ENCODE measurements around the gene MRFAP1L1. TPM values are rescaled to one million over a fixed set of nuclear protein-coding genes. Genes with fewer than 3 reads are reported as not detected.

MRFAP1L1 gene
- total and polyA plus RNA-seq, 8 donors: 12.4 to 39.8 (median 21.5) TPM

DNA sequence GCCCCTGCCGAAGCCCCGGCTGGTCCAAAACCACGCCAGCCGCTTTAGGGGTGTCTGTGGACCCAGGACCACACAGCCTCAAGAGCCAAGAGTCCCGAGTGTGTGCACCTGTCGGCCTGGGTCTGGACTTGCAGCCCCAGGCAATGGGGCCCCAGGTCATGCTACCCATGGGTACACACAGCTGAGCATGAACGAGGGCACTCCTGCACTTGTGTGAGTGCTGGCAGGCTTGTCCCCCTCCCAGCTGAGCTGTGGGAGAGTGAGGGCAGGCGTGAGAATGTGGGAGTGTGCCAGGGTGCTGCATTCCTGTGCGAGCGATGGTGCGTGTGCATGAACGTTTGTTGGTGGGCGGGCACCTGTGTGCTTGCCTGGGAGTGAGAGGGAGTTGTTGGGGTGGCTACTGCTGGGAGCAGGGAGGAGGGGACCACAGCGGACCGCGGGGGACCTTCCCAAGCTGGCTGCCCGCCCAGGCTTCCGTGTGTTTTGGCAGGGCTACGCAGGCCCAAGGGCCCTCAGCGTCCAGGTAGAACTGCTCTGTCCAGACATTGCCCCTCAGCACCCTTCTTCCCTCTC is 37.1 kb upstream of the MRFAP1L1 start:
- intact Hi-C loops (cut with DNase I): no loop called here
- TF ChIP-seq, protein P1, sequence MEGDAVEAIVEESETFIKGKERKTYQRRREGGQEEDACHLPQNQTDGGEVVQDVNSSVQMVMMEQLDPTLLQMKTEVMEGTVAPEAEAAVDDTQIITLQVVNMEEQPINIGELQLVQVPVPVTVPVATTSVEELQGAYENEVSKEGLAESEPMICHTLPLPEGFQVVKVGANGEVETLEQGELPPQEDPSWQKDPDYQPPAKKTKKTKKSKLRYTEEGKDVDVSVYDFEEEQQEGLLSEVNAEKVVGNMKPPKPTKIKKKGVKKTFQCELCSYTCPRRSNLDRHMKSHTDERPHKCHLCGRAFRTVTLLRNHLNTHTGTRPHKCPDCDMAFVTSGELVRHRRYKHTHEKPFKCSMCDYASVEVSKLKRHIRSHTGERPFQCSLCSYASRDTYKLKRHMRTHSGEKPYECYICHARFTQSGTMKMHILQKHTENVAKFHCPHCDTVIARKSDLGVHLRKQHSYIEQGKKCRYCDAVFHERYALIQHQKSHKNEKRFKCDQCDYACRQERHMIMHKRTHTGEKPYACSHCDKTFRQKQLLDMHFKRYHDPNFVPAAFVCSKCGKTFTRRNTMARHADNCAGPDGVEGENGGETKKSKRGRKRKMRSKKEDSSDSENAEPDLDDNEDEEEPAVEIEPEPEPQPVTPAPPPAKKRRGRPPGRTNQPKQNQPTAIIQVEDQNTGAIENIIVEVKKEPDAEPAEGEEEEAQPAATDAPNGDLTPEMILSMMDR (IDR thresholded peaks at IDR 0.05): no peak
- FAIRE-seq (no peak), DNase-seq (peak; percentile 76 to 92 (median 87)), ATAC-seq (peak; percentile 88 to 89 (median 88))
- Histone ChIP-seq H3K4me3 (no peak overlapping the region), H3K4me1 (peaks cover 7 to 14% (median 9%) of the 10 kb centered on the region in 3 donors), H3K27me3 (no peaks in the 10 kb centered on the region), H3K36me3 (no peaks in the 10 kb centered on the region), H3K9me3 (no peaks in the 10 kb centered on the region), H3K27ac (peak overlapping the region; percentile 64 to 84 (median 76))
- WGBS, 2 donors: 20 to 28% methylated on average over 20 of the region's 20 CpGs

DNA sequence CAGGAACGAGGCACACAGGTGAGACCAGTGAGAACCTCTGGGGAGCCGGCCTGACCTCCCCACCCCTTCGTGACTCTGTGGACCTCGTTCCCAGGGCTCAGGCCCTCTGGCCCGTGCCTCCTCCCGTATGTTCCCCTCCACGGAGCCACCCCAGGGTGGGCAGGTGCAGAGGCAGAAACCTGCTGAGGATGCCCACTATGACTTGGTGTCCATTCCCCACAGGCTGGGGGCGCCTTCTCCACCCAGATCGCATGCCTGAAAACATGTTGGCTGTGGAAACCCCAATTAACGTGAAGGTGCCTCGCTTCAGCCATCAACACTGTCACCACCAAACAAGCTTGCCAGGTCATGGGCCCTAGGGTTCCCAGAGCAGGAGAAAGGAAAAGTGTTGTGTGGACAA is 33.3 kb upstream of the MRFAP1L1 start:
- Histone ChIP-seq H3K9me3 (no peaks in the 10 kb centered on the region), H3K27ac (no peak overlapping the region), H3K27me3 (no peaks in the 10 kb centered on the region), H3K4me3 (no peak overlapping the region), H3K4me1 (peaks cover 5 to 8% (median 6%) of the 10 kb centered on the region in 3 donors), H3K36me3 (no peaks in the 10 kb centered on the region)
- TF ChIP-seq, protein P1 (IDR thresholded peaks at IDR 0.05): no peak
- FAIRE-seq (no peak), ATAC-seq (no peak), DNase-seq (peak in 1 of 6 donors; percentile 47)
- 79 to 82% methylated on average over 11 of the region's 11 CpGs for WGBS, 2 donors
- intact Hi-C loops (cut with DNase I): no loop called here

DNA sequence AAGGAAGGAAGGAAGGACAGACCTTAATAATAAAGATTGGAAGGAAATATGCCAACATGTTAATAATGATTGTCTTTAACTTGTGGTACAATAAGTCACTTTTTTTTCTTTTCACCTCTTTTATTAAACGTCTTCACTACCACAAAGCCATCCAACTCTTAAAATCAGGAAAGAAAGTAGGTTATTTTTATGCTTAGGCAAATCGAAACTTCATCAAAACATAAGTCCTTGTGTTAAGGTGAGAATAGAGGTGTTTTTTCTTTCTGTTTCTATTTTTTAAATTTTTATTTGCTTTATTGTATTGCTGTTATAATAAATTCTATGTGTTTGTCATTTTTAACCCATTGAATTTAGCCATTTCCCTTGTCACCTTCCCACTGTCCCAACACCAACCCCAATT is 32.8 kb upstream of the MRFAP1L1 start:
- peaks cover under 1 to 5% (median 2%) of the 10 kb centered on the region in 3 donors for H3K4me1 ChIP-seq
- ATAC-seq: no peak
- intact Hi-C loops (cut with DNase I): no loop called here
- no peaks in the 10 kb centered on the region for H3K36me3 ChIP-seq
- 72 to 77% methylated on average over 2 of the region's 2 CpGs for WGBS, 2 donors
- H3K9me3 ChIP-seq: no peaks in the 10 kb centered on the region
- DNase-seq: no peak
- no peaks in the 10 kb centered on the region for H3K27me3 ChIP-seq
- TF ChIP-seq, protein P1 (IDR thresholded peaks at IDR 0.05): no peak
- no peak for FAIRE-seq
- no peak overlapping the region for H3K27ac ChIP-seq
- no peak overlapping the region for H3K4me3 ChIP-seq

DNA sequence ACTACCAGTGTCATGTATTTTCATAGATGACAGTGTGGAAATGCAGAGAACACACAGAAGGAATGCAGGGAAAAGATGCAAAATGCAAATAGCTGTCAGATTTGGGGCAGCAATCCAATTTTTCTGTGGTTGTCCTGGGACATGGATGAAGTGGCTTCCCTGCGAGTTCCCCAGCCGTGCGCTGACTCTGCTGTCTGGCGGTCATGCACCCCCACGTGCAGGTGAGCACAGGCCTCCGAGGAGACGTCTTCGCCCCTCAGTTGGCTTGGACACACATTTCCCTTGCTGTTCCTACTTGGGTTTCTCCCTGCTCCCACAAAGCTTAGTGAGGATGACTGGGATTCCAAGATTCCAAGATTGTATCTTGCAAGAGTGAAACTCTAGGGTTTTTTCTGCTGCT is 30.7 kb upstream of the MRFAP1L1 start:
- no peak overlapping the region for H3K4me3 ChIP-seq
- H3K27me3 ChIP-seq: no peaks in the 10 kb centered on the region
- no peak for FAIRE-seq
- DNase-seq: peak in 1 of 6 donors; percentile 3
- intact Hi-C loops (cut with DNase I): no loop called here
- no peak overlapping the region for H3K27ac ChIP-seq
- H3K4me1 ChIP-seq: no peaks in the 10 kb centered on the region
- no peaks in the 10 kb centered on the region for H3K9me3 ChIP-seq
- ATAC-seq: no peak
- no peaks in the 10 kb centered on the region for H3K36me3 ChIP-seq
- 85% methylated on average over 8 of the region's 8 CpGs for WGBS, 2 donors
- TF ChIP-seq, protein P1 (IDR thresholded peaks at IDR 0.05): no peak

DNA sequence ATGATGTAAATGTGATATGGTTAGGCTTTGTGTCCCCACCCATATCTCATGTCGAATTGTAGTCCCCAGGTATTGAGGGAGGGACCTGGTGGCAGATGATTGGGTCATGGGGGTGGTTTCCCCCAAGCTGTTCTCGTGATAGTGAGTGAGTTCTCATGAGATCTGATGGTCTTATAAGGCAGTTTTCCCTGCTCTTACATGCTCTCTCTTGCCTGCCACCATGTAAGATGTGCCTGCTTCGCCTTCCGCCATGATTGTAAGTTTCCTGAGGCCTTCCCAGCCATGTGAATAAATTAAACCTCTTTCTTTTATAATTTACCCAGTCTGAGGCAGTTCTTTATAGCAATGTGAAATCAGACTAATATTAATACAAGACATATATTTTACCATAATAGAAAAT is 30.3 kb upstream of the MRFAP1L1 start:
- Histone ChIP-seq H3K9me3 (no peaks in the 10 kb centered on the region), H3K4me1 (no peaks in the 10 kb centered on the region), H3K27ac (no peak overlapping the region), H3K36me3 (no peaks in the 10 kb centered on the region), H3K4me3 (no peak overlapping the region), H3K27me3 (no peaks in the 10 kb centered on the region)
- TF ChIP-seq, protein P1 (IDR thresholded peaks at IDR 0.05): no peak
- FAIRE-seq: no peak
- WGBS, 2 donors: 81 to 93% methylated on average over 4 of the region's 4 CpGs
- no peak for DNase-seq
- ATAC-seq: no peak
- intact Hi-C loops (cut with DNase I): no loop called here
